Astrocyte of the hippocampus (primary cell): ENCODE measurements around the gene RUSC2.
"Not testable (repeated sequence)": the region's sequence is repeated elsewhere in the genome, so short reads cannot be mapped to it uniquely, and the experiment has no call there.

Experiments
- DNase-seq: peaks from one replicate; pipeline ENCODE4 v3.0.0; 2011; ENCODE audit warnings: low read depth, low spot score

RUSC2 gene

DNA sequence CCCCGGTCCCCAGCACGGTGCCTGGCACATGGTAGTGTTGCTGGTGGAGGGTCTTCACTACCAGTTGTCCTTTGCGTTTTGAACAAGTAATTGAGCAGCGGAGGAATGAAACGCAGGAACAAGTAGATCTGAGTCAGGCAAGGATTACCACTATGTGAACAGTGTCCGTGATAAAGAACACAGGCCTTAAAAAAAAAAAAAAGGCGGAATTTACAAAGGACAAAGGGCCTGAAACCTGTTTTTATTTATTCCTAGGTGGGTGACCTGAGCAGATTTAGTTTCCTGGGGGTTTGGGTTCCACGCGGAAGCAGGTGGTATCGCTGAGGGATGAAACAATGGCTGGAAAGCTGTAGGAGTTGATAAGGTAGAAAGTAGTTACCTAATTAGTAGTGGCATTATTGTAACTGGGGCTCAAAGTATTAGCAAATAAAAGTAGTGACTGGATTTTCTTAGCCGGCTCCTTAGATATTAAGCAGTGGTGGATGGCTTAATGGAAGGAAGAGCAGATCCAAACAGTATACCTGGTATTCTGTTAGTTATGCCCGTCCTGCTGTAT lies 1.1 kb downstream of the RUSC2 start:
- peak; percentile 58 for DNase-seq

DNA sequence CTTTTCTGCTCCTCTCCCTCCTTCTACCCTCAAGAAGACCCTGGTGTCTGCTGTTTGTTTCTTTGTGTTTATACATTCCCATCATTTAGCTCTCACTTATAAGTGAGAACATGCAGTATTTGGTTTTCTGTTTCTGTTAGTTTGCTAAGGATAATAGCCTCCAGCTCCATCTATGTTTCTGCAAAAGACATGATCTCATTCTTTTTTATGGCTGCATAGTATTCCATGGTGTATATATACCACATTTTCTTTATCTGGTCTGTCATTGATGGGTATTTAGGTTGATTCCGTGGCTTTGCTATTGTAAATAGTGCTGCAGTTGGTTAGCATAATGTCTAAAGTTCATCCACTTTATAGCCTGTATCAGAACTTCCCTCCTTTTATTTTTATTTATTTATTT lies 3.2 kb downstream of the RUSC2 start:
- not testable (repeated sequence) for DNase-seq

DNA sequence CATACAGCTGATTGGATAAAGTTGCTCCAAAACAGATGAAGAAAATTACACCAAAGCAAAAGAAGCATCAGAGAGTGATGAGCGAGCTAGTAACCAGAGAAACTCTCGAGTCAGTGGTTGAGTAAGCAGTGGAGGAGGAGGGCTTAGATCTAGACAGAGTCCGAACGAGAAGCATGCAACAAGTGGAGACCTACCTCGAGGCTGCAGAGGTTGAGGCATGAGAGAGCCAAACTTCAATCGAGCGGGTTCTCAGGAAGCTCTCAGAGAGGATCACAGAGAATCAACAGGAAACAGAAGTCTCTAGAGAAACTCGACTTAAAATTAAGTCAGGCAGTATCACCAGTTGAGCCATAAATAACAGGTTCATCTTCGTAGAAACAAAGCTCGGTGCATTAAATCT lies 6.1 kb downstream of the RUSC2 start:
- DNase-seq, result no peak

DNA sequence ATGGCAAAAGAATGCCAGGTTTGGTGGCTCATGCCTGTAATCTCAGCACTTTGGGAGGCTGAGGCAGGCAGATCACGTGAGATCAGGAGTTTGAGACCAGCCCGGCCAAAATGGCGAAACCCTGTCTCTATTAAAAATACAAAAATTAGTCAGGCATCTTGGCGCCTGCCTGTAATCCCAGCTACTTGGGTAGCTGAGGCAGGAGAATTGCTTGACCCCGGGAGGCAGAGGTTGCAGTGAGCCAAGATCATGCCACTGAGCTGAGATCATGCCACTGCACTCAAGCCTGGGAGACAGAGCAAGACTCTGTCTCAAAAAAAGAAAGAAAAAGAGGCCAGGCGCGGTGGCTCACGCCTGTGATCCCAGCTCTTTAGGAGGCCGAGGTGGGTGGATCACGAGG lies 8.3 kb downstream of the RUSC2 start:
- not testable (repeated sequence) for DNase-seq

DNA sequence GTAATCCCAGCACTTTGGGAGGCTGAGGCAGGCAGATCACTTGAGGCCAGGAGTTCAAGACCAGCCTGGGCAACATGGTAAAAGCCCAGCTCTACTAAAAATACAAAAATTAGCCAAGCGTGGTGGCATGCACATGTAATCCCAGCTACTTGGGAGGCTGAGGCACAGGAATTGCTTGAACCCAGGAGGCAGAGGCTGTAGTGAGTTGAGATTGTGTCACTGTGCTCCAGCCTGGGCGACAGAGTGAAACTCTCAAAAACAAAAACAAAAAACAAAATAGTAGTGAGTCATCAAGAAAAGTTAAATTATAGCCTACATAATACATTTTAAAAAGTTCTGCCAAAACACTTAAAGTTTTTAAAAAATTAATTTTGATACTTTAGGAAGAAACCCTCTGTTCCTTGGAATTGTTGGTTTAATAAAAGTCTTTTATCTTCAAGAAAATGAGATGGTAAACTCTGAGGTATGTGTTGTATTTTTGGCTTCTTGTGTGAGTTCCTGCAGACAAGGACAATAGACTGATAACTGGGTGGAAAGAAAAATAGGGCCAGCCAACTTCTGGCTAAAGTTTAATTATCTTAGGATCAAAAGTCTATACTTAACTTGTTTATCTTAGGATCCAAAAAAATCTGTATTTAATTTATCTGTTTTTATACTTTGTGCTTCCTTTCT lies 9.3 kb downstream of the RUSC2 start:
- no peak for DNase-seq

DNA sequence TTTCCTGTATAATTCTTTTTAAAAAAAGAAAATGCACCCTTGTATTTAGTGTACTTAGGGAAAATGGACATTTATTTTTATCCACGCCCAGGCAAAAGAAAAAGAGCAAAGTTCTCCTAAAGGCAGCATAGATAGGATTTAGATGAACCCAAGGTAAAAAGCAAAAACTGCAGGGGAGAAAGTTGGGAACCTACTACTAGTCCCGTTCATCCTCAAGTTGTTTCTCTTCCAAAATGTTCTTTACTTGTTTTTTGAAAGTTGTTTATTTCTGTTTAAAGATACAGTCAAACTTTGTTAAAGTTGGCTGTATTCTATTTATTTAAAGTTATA lies 9.8 kb downstream of the RUSC2 start:
- no peak for DNase-seq

DNA sequence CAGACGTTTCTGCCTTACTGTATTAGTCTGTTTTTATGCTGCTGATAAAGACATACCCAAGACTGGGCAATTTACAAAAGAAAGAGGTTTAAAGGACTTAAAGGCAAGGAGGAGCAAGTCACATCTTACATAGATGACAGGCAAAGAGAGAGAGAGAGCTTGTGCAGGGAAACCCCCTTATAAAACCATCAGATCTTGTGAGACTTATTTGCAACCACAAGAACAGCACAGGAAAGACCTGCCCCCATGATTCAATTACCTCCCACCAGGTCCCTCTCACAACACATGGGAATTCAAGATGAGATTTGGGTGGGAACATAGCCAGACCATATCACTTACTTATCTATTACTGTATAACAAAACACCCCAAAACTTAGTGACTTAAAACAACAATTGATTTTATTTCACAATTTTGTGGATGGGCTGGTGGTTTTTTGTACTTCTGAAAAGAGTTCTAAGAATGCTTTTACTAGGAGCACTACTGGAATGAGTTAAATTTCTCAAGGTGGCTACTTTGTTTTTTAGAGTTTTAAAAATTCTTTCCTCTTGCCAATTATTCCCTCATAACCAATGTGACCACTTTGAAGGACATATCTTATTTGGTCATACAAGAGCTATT lies 10.3 kb downstream of the RUSC2 start:
- DNase-seq, result no peak

DNA sequence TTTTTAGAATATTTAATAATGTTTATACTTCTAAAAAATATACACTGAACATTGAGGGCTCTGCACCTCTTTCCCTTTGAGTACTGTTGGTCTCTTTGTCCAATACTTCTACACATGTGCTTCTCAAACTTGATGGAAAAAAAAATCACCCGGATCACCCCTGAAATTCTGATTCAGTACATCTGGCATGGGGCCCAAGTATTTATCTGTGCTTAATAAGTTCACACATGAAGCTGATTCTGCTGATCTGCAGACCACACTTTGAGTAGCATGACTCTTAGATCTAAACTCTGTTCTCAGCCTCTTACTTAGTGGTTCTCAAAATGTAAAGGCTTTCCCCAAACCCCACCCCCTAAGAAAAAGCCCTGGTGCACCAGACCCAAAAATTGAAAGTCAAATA lies 12.0 kb downstream of the RUSC2 start:
- DNase-seq, result no peak

DNA sequence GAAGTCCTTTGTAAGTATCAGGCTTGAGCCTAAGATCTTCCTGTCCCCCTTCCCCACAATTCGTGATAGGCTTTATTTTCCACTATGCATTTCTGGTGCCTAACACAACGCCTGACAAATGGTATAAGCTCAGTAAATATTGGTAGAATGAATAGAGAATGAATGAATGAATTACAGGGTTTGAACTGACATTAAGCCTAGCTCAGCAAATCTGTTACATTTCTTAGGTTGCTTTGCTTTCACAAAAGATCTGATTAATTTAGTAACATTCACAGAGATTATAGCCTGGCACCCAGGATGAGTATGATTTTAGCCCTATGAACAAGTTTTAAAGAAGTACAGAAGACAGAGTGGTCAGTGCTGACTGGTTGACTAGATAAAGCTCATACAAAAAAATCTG lies 16.4 kb downstream of the RUSC2 start:
- DNase-seq, result no peak

DNA sequence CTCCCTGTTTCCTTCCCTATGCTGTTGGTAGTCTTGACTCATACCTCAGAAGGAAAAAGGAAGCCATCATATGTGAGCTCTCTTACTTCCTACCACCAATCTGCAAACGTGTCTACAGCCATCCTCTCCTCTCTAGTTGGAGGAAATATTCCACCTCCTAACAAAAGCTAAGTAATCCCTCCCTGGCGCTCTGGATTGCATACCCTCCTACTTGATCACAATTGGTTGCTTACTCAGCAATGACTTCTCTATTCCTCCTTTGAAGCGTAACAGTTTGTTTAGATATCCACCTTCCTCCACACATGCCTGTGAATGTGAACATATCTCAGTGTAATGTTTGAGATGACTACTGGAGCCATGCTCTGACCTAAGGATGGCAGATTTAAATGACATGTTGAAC lies 18.2 kb downstream of the RUSC2 start:
- no peak for DNase-seq

DNA sequence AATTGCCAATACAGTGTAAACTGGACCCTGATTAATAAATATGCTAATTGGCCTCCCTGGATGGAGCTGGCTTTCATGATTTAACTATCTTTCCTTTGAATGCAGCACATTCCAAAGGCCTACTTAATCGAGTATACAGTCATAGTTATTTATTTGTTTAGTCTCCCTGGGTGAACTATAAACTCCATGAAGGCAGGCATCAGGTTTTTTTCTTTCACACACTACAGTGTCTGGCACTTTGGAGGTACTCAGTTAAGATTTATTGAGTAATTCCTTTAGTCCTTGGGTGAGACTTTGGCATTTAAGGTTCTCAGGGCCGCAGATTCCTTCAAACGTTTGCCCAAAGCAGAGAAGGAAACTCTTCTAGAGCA lies 20.5 kb downstream of the RUSC2 start:
- DNase-seq, result no peak

DNA sequence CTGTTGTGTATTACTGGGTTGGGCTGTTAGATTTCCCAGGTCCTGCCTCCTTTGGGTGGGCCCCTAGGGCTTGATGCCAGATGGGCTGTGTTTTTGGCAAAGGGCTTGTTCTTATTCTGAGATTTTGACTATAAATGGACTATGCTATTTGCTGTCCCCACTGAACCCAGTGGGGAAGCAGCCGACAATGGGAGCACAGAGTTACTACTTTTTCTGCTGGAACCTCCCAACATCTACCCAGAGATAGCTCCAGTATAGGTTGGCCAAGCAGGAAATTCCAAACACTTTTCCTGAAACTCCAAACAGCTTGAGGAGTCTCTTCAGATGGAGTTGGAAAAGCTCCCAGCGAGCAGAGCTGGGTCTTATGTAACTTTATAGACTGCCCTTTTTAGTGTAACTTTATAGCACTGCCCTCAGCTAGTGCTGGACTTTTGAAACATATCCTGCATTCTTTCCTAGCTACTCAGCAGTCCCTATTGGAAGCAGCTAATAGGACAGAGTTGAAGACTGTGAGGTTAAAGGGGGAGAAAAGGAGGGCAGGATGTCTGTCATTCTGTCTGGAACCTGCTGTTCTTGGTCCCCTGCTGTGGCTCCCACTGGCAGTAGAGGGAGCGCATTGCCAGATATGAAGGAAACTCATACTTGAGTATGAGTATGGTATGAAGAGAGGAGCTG lies 21.0 kb downstream of the RUSC2 start:
- DNase-seq, result peak; percentile 91

DNA sequence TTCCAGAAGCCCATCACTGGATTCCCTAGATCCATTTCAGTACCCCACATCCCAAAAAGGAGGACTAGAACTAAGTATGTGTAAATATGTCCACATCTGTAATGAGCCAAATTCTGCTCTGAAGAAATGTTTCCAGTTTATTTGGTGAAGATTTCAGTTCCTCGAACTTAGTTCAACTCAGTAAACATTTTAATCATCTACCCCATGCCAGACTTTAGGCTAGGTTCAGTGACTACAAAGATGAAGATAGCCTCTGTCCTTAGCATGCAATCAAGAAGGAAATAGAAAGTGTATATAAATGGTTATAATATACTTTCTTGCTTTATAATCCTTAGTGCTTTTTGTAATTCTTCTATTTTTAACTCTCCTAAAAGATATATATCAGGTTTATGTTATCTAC lies 21.5 kb downstream of the RUSC2 start:
- DNase-seq, result no peak

DNA sequence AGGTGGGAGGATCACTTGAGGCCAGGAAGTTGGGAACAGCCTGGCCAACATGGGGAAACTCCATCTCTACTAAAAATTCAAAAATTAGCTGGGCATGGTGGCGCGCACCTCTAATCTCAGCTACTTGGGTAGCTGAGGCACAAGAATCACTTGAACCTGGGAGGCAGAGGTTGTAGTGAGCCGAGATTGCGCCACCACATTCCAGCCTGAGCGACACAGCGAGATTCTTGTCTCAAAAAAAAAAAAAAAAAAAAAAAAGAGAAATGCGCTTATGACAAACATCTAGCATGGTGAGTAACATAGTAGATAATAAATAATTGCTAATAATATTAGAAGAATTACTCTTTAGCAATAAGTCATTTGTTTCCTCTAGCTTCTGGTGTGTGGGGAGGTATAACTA lies 25.9 kb downstream of the RUSC2 start:
- no peak for DNase-seq

DNA sequence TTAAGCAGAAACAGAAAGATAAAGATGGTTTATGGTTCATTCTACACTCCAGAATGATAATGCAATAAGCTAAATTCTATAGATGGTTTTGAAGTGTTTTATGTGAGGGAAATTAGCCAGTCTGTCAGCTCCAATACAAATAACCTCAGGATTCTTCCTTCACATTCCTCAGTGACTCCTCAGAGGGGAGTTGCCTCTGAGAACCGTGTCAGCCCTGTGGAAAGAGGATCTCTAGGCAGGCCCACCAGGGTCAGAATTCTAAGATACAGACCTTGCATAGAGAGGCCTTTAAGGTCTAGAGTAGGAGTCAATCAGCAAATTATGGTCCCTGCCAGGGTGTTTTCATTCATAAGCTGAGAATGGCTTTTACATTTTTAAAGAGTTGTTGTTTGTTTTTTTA lies 26.6 kb downstream of the RUSC2 start:
- peak; percentile 86 for DNase-seq

DNA sequence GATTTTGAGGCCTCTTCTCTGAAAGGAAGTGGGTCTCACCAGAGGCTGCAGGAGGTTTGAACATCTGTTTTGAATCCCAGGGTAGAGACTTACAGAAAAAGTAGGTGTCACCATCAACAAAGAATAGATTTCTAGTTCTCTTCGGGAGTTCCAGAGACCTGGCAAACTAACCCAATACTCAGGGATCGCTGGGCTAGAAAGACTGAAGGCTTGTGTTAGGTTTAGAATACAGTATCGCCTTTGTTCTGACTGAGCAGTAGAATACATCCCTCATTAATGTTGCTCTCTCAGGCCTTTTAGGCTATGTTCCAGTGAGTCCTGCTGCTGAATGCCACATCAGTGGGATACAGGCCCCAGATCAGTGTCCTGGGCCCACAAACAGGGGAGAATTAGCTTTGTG lies 27.2 kb downstream of the RUSC2 start:
- peak; percentile 75 for DNase-seq

DNA sequence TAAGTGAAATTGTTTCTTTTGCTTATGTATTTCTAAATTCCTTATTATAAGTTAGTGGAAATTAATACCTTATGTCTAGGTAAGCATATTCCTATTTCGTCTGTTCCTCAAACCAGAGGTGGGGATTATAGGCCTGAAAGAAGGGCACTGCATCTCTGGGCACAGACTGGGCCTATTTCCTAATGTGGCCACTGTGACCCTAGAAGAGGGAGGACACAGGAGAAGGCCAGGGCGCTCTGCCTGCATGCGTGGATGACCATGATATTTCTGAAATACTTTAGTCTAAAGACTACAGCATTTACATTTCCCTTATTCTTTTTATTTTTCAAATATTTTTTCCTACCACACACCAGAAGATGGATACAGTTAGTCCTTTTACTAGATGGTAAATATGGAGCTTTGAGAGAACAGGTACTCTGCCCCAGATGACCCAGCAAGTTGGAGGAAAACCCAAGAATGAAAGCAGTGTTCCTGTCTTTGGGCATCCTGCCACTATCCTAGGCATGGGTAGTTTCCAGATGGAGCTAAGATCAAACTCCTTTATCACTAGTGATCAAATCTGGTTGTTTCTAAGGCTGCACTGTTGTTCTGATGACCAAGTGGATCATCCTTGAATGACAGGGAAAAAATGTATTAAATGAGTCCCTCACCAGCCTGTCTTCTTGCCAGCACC lies 27.8 kb downstream of the RUSC2 start:
- DNase-seq, result no peak

DNA sequence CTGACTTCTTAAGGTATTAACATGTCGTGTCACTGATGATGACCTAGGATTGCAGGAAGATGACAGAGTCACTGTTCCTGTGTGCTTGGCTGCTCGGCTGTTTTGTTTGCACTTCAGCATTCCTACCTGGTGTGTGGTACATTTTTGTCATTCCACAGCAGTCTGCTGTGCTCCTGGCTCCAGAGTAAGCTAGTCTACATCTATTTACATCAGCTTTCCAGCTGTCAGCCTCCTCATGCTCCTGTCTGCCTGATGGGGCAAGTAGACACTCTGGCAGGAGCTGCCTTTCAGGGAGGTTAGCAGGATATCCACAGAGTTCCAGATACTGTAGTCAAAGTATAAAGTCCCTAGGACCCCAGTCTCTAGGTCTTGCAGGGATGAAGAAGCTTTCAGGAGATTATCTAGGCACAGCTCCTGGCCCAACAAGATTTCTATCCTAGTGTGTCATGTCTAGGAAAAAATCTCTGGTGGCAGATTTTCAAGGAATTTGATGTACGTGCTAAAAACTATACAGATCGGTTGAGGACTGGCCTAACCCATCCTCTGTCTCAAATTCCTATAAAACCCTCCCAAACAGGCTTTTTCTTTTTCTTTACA lies 28.4 kb downstream of the RUSC2 start:
- peak; percentile 96 for DNase-seq

DNA sequence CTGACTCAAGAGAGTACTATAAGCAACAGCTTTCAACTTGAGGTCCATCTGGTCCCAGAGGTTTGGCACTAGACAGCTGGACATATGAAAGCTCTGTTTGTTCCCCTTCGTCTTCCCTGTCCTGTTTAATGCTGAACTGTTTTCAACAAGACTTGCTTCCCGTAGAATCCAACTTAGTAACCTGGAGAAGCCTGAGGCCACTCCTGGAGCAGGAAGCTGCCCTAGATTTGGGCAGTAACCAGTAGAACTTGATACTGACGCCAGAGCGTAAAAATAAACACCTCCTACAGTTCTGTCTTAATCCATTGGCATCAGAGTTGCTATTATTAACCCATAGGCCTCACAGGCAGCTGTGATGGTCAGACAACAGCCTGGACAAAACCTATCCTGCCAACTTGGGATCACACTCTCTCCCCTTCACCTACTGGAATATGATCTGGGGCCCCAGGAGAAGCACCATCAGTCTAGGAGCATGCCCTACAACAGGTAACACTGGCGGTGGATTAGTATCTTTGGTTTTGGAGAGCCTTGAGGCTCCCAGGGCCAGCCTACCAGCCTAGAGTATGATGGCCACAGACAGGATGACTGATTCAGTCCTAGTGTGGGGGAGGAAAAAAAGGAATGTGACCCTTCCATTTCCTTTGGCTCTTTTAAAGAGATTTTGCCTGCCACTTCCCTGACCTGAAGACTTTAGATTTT lies 29.2 kb downstream of the RUSC2 start:
- peak; percentile 48 for DNase-seq

DNA sequence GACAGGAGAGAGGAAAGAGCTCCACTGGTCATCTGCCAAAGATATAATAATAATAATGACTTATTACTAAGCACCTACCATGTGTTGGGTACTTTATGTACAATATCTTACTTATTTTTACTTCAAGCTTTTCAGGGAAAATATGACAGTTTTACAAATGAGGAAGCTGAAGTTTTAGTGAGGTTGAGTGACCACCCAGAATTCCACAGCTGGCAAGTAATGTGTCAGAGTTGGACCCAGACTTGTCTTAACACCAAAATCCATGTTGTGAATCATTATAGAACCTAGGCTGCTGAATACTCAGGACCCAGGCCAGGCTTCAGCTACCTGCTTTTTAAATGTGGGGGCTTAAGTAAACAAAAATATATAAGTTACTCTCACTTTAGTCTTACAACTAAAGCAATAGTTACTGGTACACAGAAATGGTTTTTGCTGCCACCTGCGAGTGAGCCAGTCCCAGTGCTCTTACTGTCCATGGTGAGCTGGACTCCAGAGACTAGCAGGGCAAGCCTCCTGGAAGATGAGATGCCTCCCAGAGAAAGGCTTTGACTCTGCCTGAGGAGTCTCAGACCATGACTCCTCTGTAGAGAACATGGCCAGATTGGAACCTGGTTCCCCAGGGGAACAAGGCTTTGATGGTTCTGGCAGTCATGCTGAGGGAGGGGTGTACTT lies 29.9 kb downstream of the RUSC2 start:
- DNase-seq, result no peak

DNA sequence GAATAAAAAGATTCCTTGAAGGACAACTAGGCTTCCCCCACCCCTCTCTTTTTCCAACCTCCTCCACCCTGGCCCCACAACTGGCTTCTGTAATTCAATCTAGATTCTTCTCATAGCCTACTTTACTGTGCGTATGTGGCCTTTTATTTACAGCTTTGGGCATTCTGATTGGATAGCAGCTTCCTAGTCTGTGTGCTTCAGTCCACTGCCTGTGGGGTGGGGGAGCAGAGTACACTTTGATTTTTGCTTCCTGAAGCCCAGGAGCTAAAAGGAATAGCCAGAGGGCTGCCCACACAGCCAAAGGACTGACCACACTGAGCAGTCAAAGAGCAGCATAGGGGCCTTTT lies 30.4 kb downstream of the RUSC2 start:
- peak; percentile 19 for DNase-seq
